ENCODE results near the gene SAAL1.

Gene SAAL1

DNA sequence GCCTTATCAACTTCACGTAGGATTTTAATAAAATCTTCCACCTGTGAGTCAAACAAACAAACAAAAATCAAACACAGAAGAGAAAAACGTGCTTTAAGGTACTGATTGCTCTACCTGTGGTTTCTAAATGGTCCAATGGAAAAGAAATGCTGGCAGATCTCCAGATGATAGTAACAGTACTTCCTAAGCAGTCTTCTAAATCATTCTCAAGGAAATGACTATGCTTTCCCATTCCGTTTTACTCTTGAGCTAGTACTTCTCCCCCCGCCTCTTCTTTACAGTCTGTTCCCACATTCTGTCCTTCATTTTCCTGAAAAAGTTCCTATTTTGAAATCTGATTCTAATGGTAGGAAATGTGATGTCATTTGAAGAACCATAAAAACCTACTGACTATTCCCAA is 25.4 kb downstream of the SAAL1 start:
- no peak for DNase-seq

DNA sequence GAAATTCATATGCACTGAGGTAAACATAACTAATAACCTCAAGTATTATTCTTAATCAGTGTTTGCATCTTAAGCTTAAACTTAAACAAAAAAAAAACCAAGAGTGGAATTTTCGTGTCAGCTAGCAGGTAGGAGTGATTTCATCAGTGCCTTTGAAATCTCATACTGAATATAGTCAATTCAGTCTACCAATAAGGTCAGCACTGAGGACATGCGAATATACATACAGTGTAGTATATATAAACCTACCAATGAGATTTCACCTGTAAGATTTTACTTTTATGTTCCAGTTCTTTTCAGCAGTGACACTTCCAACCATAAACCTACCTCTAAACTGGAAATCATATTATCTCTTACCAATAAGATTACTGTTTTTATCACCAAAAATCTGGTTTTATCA is 27.0 kb downstream of the SAAL1 start:
- DNase-seq, result no peak

DNA sequence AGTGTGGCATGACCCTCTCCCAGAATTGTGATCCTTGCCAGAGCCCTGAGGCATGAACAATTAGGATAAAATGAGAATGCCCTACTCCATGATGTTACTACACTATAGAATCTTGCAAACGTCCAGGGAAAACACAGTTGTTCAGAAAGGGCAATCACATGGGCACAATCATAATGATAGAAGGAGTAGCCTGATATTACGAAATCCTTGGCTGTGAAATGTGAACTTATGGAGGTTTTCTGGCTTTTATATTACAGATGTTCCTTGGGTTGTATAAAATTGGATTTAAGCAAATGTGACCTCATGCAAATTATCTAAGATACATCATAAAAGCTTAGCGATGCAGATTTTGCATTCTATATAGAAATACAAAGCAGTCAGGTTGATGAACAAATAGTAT is 30.4 kb downstream of the SAAL1 start:
- DNase-seq, result no peak

DNA sequence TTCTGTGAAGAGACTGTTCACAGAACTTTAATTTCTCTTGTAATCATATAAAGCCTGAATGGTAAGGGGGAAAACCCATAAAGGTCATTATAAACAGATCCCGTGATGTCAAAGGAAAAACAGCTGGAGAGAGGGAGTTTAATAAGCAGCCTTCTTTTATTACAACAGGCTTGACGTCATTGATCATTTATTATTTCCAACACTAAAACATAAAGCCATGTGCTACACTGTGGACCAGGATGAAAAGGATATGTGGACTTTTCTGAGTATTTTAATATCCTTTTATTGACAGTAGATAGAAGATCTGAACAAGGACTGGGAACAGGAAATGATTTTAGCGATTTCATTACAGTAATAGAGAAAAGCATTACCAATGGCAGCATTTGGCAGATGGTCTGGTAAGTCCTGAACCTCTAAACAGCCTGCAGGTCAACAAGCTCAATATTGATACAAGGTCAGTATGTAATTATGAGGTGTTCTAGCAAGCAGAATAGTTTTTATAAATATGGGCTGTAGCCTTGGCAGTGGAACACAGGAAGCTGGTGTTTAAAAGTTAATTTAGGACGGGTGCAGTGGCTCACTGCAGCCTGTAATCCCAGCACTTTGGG is 34.7 kb downstream of the SAAL1 start:
- no peak for DNase-seq

DNA sequence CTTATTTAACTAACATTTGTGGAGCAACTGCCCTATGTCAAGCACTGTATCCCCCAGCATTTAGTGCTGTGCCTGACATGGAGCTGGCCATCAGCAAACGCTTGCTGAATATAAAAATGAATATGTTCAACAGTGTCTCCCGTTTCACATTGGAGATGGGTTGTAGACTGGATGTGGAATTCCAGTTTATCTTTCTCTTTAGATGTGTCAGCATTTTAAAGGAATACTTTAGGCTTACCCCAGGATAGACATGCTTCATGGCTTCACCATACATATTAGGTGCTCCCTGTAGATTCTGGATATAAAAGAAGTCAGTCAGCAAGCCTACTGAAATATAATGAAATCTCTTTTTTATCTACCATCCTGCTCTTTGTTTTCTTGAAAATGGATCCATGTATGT is 38.5 kb downstream of the SAAL1 start:
- no peak for DNase-seq

DNA sequence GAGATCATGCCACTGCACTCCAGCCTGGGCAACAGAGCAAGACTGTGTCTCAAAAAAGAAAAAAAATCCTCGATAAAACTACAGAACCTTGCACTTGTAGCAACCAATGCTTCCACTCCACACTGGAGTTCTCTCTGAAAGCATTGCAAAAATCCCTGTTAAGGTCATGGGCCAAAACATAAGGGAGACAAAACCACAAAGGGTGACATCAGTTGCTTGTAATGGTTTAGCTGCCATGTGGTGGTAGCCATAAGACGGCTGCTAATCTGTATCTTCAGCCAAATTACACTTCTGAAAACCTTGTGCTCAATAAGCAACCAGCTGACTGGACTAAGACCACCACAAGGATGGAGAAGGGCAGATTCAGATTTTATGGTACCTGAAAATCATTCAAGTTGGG is 39.3 kb downstream of the SAAL1 start:
- DNase-seq, result no peak

DNA sequence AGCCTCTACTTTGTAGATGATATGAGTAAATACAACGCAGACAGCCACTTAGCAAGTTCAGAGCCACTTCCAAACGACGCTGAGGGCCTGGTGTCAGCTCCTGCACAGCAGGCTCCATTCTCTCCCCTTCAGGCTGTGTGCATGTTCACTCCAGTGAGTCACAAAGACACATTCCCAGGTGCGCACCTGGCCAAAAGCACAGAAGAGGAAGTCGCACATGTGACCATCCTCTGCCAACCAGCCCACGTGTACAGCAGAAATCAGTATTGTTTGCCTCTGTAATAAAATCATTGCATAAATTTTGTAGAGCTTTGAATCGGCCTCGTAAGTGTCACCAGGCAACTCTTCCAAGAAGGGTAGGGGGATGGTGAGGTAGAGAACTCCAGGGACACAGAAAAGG is 40.3 kb downstream of the SAAL1 start:
- DNase-seq, result no peak

DNA sequence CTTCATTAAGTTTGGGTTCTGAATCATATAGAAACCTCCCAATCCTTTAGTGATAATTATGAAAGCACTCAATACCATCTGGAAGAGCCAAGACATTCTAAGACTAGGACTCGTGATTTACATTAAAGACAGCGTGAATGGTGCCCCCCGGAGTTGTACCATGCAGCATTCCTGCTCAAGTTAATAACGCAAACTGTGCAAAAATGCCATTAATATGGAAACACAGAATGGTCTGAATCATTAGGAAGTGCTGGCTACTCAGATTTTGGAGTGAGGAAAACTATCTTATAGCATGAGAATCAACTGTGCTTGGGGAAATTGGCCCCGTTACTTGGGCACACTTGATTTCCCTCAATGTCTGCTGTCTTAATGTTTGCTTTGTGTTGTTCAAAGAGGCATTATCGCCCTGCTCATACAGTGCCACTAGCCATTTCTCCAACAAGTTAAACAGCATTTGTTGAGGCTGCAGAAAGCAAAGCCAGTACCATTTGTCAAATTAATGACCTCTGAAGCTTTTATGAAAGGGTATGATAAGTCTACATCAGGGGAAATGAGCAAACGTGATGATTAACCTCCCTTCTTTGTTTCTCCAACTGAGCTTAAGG is 41.3 kb downstream of the SAAL1 start:
- DNase-seq, result no peak

DNA sequence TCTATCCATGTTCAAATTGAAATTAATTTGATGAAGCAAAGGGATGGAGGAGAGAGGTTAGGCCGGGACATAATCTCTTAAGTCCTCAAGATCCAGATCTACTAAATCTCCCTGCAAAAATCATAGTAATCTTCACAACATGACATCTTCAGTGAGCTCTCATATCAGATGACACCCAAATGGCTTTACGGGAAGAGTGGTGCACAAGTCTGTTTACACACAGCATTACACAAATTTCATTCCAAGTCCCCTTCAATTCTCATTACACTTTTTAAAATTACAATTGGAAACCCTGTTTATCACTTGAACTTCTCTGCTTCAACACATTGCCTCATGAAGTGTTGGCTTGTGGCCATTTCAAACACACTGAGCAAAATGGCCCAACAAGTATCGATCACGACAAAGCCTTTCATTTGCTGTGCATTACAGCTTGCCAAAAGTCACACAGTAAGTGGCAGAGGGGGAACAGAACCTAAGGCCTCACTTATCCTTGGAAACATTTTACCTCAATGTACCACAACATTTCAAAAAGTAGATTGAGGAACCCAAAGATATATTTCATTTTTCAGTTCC is 41.9 kb downstream of the SAAL1 start:
- DNase-seq, result no peak

DNA sequence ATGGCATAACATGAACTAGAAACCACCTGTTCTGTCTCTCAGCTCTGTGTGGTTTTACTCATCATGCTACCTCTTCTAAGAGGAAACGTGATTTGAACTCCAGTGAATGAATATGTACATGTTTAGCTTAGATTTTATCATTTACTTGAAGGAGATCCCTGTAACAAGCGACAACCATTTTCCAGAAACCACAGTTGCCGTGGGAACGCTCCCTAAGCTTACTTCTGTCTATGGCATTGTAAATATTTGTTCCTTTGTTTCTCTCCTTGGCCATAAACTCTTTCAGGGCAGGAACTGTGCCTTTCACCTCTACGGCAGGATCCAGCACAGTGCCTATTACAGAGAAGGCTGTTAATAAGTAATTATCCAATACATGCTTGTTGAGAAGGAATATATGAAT is 42.8 kb downstream of the SAAL1 start:
- DNase-seq, result no peak

DNA sequence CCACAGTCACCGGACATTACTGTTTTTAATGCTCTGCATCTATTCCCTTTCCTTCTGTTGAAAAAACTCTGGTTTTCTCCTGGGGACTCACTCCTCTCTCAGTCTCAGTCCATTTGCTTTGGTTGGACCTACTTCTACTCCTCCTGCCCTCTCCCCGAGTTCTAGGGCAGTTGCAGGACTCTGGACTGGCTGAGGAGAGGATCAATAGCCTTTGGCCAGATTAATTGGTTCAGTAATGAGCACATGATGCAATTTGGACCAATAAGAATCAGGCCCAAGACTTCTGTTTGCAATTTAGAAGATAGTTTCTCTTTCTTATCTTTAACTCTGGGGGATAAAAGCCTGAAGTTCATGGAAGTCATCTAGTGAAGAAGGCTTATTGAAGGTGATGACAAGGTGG is 44.5 kb downstream of the SAAL1 start:
- DNase-seq, result no peak

DNA sequence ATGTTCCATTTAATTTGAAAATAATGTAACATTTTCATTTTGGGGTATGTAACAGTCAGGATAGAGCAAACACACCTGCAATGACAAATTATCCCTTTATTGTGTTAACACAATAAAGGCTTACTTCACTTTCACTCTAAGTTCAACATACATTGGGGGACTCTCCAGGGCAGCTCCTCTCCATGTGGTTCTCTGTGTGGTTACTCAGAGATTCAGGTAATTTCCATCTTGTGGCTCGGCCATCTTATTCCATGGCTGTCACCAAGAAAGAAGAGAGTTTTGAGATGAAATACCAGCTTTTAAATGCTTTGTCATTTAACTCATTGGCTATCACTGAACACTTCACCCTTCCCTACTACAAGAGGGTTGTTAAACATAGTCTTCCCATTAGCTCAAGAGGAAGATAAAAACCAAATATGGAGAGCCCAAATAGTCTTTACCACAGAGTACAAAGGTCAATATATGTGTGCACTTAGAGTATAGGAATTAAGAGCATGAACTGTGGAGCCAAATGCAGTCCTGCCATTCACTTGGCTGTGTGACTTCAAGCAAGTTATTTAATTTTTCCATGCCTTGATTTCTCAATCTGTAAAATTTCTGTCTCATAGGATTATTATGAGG is 49.2 kb downstream of the SAAL1 start:
- DNase-seq, result no peak

DNA sequence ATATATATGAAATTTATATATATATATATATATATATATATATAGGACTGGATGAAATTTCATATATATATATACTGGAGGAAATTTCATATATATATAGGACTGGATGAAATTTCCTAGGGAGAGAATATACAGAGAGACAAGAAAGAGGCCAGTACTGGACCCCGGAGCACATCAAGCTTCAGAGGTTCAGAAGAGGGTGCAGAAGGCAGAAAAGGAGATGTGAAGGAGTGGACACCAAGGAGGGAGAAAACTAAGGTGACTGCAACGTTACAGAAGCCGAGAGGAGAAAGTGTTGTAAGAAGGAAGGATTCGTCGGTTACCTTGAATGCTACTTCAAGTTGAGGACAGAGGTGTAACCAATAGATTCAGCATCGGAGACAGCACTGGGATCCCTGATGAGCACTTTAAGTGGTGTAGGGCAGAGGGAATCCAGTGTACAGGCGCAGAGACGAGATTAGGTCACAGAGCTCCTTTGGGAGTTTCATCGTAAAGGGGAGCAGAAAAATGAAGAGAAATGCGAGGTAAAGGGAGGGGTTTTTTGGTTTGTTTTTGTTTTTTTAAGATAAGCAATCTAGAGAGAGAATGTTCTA is 51.3 kb downstream of the SAAL1 start:
- DNase-seq, result no peak

DNA sequence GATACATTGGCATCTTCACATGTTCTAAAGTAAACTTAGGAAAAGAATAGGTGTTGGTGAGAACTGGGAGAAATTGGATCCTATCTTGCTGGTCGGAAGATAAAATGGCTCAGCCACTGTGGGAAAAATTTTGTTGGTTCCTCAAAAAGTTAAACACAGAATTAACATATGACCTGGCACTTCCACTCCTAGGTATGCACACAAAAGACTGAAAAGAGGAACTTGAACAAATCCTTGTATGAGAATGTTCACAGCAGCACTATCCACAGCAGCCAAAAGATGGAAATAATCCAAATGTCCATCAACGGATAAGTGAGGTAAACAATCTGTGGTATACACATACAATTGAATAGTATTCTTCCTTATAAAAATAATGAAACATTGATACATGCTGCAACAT is 55.0 kb downstream of the SAAL1 start:
- no peak for DNase-seq

DNA sequence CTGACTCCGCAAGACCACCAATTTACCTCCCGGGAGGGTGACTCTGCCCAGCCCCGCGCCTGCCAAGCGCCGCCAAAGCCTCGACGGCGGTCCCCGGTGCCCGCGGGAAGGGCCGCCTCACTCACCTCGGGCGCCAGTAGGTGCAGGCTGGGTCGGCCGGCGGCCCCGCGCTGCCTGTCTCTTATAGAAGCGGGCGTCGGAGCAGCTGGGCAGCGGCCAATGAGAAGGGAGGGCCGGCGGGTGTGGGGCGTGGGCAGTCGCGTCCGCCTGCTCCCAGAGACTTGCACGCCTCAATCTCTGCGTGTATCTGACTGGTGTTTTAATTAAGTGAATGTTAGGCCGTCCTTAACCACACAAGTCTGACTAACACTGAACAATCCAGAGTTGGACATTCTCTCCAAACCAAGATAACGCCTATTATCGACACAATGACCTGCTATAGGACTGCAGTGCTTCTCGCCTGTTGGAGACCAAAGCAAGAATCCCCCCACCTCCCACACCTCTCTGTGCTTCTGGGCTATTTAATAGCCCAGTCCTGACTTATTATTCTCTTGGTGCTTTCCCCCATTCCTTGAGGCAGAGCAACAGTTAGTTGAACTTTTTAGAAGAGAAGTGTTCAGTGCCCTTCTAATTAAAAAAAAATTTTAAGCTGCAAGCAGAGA is 59.6 kb downstream of the SAAL1 start, which contains the start of gene TPH1:
Gene TPH1 (minus strand): TSS at position 154 of the 662 bp plus-strand sequence. CDS start 5,507 bp downstream, outside the sequence.
- peak; percentile 73 for DNase-seq

DNA sequence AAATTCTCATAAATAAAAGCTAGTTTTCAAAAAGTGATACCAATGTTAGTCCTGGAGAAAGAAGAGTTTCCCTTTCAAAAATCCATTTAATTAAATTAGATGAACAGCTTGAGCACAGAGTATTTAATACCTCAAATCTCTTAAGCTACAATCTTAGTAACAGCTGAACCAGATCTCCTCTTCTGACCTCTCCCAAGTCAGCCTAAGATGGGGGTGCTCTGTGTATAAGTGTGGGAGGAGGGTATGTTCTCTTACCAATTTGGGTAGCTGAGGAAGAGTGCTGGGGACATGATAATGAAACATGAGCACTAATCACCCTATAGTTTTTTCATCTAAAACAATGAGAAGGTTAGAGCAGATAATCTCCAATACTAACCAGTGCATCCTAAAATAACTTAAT is 69.4 kb downstream of the SAAL1 start:
- DNase-seq, result no peak

Data from retina (tissue), 1 donor.